Measurements from ENCODE around the gene LRRC3.
A peak's percentile ranks its signal among the peaks of the same experiment; 100 is the strongest.

LRRC3 gene

DNA sequence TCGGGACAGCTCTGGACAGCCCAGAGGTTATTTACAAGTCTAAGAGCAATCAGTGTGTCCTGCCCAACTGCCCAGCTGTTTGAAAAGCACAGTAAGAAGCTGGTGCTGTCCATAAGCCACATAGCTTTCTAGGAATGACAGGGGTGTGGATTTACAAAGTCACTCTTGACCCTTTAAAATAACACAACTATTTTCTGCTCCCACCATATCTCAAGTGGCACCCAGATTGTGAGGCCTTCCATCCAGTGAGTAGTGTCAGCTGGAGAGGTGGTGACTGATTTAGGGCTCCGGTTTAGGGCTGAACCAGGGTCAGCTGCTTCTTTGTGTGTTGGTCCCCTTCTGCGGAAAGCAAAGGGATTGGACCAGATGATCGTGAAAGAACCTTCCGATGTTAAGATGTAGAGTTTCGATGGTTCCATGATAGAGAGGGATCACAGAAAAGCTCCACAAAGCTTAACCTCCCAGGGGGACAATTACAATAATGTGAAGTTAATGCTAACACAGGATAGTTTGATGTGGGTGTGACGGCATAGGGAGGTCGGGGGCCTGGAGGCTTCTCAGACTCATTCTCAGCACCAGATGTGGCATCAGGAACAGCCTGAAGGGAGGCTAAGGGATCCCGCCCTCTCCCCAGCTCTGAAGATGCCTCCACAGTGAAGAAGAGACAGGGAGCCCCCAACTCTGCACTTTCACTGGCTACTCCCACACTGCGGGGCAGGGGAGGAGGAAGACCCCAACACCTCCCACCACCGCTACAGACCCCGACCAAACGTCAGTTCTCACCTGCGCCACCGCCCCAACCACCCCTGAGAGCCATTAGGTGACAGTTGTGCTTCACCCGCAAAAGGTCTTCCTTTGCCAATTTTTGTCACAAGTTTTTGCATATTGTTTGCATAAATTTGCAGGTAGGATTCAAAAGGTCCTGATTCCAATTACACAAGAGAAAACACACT is 40.6 kb downstream of the LRRC3 start:
- H3K4me3 ChIP-seq (ENCODE audit: low read length): no peak overlapping the region
- H3K4me1 ChIP-seq (ENCODE audit: low read length): no peaks in the 10 kb centered on the region
- no peaks in the 10 kb centered on the region for H3K9me2 ChIP-seq (replicated peaks; ENCODE audit: insufficient read depth, low read length)
- peaks cover 99% of the 10 kb centered on the region for H3K27me3 ChIP-seq (replicated peaks; ENCODE audit: insufficient read depth, low read length)
- H3K9ac ChIP-seq (ENCODE audit: low read length): no peak overlapping the region
- H3K27ac ChIP-seq (ENCODE audit: low read length): no peak overlapping the region
- no peaks in the 10 kb centered on the region for H4K20me1 ChIP-seq (ENCODE audit: insufficient read depth, low read length)
- no peak overlapping the region for H2AFZ ChIP-seq (ENCODE audit: low read length)
- no peaks in the 10 kb centered on the region for H3K79me2 ChIP-seq (ENCODE audit: low read length)
- DNase-seq: no peak
- no peaks in the 10 kb centered on the region for H3K36me3 ChIP-seq (replicated peaks; ENCODE audit: insufficient read depth, low read length)
- no peak for TF ChIP-seq EZH2phosphoT487 (IDR thresholded peaks at IDR 0.05; ENCODE audit: low read length)
- no peak for TF ChIP-seq EZH2 (optimal IDR thresholded peaks at IDR 0.05; ENCODE audit: low read depth, low read length)
- TF ChIP-seq, protein P1, sequence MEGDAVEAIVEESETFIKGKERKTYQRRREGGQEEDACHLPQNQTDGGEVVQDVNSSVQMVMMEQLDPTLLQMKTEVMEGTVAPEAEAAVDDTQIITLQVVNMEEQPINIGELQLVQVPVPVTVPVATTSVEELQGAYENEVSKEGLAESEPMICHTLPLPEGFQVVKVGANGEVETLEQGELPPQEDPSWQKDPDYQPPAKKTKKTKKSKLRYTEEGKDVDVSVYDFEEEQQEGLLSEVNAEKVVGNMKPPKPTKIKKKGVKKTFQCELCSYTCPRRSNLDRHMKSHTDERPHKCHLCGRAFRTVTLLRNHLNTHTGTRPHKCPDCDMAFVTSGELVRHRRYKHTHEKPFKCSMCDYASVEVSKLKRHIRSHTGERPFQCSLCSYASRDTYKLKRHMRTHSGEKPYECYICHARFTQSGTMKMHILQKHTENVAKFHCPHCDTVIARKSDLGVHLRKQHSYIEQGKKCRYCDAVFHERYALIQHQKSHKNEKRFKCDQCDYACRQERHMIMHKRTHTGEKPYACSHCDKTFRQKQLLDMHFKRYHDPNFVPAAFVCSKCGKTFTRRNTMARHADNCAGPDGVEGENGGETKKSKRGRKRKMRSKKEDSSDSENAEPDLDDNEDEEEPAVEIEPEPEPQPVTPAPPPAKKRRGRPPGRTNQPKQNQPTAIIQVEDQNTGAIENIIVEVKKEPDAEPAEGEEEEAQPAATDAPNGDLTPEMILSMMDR (IDR thresholded peaks at IDR 0.05; ENCODE audit: low read length): no peak
- no peaks in the 10 kb centered on the region for H3F3A ChIP-seq (ENCODE audit: insufficient read depth, low read length)
- H3K4me2 ChIP-seq (ENCODE audit: low read depth, low read length): no peak overlapping the region
- H3K9me3 ChIP-seq (replicated peaks; ENCODE audit: insufficient read depth, low read length): no peaks in the 10 kb centered on the region

DNA sequence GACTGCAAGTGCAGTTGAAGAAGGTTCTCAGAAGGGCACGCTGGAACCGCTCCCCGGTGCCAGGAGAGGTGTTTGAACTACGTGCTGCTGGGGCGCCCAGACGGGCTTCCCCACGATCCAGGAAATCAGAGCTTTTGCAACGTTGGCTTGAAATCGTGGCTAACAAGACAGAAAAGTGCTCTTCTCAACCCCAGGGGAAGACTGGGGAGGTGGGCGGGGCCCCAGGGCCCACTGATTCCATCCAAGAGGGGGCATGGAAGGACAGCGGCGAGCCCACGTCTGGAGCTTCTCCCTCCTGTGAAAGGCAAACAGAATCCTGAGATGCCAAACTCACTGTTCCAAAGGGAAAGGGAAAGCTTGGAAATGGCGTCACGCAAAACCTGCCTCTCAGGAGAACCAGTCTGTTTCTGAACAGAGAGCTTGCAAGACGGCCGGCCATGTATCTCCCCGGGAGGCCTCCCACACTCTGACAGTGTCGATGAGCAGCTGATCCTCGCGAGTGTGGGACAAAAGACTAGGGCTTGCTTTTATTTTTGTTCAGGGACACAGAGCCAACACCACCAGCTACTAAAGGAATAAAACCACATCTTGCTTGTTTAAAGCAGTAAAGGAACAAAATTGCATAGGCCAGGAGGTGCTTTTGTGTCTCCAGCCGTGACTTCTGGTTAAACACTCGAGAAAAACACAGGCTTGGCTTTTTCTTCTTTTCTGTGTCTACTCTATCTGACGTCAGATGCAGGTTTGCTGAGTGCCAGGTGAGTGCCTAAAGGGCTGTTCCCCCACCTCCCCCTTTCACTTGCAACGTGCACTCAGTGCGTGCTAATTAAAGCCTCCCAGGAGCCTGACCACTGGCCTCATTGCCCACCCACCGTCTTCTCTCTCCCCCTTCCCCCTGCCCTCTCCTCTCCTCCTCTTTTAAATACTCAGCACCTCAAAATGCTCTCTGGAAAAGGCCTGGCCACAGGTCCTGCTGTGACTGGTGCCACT is 41.5 kb downstream of the LRRC3 start:
- Histone ChIP-seq H3K4me1 (ENCODE audit: low read length) (no peaks in the 10 kb centered on the region), H3K27ac (ENCODE audit: low read length) (no peak overlapping the region), H2AFZ (ENCODE audit: low read length) (no peak overlapping the region), H3K4me3 (ENCODE audit: low read length) (no peak overlapping the region), H3K79me2 (ENCODE audit: low read length) (no peaks in the 10 kb centered on the region), H3K27me3 (replicated peaks; ENCODE audit: insufficient read depth, low read length) (peaks cover 100% of the 10 kb centered on the region), H3F3A (ENCODE audit: insufficient read depth, low read length) (no peaks in the 10 kb centered on the region), H3K9me3 (replicated peaks; ENCODE audit: insufficient read depth, low read length) (no peaks in the 10 kb centered on the region), H3K36me3 (replicated peaks; ENCODE audit: insufficient read depth, low read length) (no peaks in the 10 kb centered on the region), H3K4me2 (ENCODE audit: low read depth, low read length) (no peak overlapping the region), H4K20me1 (ENCODE audit: insufficient read depth, low read length) (no peaks in the 10 kb centered on the region), H3K9me2 (replicated peaks; ENCODE audit: insufficient read depth, low read length) (no peaks in the 10 kb centered on the region), H3K9ac (ENCODE audit: low read length) (no peak overlapping the region)
- TF ChIP-seq, protein P1 (IDR thresholded peaks at IDR 0.05; ENCODE audit: low read length): no peak
- peak; percentile 22 for TF ChIP-seq EZH2 (optimal IDR thresholded peaks at IDR 0.05; ENCODE audit: low read depth, low read length)
- TF ChIP-seq EZH2phosphoT487 (IDR thresholded peaks at IDR 0.05; ENCODE audit: low read length): no peak
- DNase-seq: no peak

DNA sequence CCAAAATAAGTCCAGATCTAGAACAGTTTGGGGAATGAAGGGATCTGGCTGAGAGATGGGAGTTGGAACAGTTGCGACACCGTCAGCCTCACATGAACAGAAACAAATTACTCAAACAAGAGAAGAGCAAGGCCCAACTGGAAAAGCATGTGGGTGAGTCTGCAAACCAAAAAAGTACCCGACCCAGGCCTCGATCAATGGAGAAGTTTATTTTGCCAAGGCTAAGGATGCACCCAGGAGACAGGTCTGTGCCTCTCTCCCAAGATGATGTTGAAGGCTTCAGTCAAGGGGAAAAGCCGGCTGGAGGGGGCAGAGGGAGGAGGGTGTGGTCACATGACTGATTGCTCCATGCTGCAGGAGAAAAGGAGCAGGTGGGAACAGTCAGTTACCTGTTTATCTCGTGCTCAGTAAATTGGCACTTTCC is 42.4 kb downstream of the LRRC3 start:
- no peaks in the 10 kb centered on the region for H4K20me1 ChIP-seq (ENCODE audit: insufficient read depth, low read length)
- no peak overlapping the region for H2AFZ ChIP-seq (ENCODE audit: low read length)
- H3K4me2 ChIP-seq (ENCODE audit: low read depth, low read length): no peak overlapping the region
- H3K9me3 ChIP-seq (replicated peaks; ENCODE audit: insufficient read depth, low read length): no peaks in the 10 kb centered on the region
- TF ChIP-seq EZH2phosphoT487 (IDR thresholded peaks at IDR 0.05; ENCODE audit: low read length) (no peak), EZH2 (optimal IDR thresholded peaks at IDR 0.05; ENCODE audit: low read depth, low read length) (no peak)
- TF ChIP-seq, protein P1 (IDR thresholded peaks at IDR 0.05; ENCODE audit: low read length): no peak
- DNase-seq: no peak
- no peak overlapping the region for H3K4me3 ChIP-seq (ENCODE audit: low read length)
- H3K9ac ChIP-seq (ENCODE audit: low read length): no peak overlapping the region
- H3K27ac ChIP-seq (ENCODE audit: low read length): no peak overlapping the region
- peaks cover 100% of the 10 kb centered on the region for H3K27me3 ChIP-seq (replicated peaks; ENCODE audit: insufficient read depth, low read length)
- H3K36me3 ChIP-seq (replicated peaks; ENCODE audit: insufficient read depth, low read length): no peaks in the 10 kb centered on the region
- H3K9me2 ChIP-seq (replicated peaks; ENCODE audit: insufficient read depth, low read length): no peaks in the 10 kb centered on the region
- no peaks in the 10 kb centered on the region for H3F3A ChIP-seq (ENCODE audit: insufficient read depth, low read length)
- no peaks in the 10 kb centered on the region for H3K4me1 ChIP-seq (ENCODE audit: low read length)
- H3K79me2 ChIP-seq (ENCODE audit: low read length): no peaks in the 10 kb centered on the region

Measured in MM.1S (cell line).